ENCODE results near the gene PIP5KL1. TPM values are rescaled to one million over a fixed set of nuclear protein-coding genes. Genes with fewer than 3 reads are reported as not detected.

Gene PIP5KL1
- total and polyA plus RNA-seq, 2 donors (not counting 3 experiments of a cell fraction or from before 2014, with no cell fraction given), result 1.5 to 2.9 TPM

DNA sequence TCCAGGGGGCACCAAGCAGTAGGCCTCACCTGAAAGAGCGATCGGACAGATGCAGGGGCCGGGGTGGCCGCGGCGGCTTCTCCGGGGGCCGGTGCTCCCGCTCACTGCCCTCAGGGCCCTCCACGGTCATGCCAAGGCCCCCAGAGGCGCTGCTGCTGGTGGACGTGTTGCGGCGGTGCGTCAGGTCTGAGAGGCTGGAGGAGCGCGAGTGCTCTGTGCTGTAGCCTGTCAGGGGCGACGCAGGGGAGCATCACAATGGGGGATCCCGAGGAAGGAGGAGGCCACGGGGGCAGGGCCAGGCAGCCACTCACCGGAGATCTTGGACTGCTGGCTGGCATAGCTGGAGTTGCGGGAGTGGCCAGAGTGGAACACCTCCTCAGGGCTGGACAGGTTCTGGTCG is 14.8 kb upstream of the PIP5KL1 start:
- Histone ChIP-seq H3K9me3 (replicated peaks; ENCODE audit: control insufficient read depth, insufficient read depth, low read length) (no peaks in the 10 kb centered on the region), H3K4me2 (ENCODE audit: insufficient read depth, low read length) (no peak overlapping the region), H3K27me3 (ENCODE audit: control insufficient read depth in 2 of 2, insufficient read depth in 2 of 2, low read length in 2 of 2) (no peaks in the 10 kb centered on the region), H4K20me1 (replicated peaks; ENCODE audit: control insufficient read depth, extremely low read depth, insufficient read depth, low read length) (no peaks in the 10 kb centered on the region), H3K36me3 (ENCODE audit: control insufficient read depth in 2 of 2, extremely low read depth in 1 of 2, insufficient read depth in 2 of 2, low read length in 2 of 2) (peaks cover 0 to 5% of the 10 kb centered on the region in 2 experiments), H3K9ac (replicated peaks; ENCODE audit: extremely low read depth, insufficient read depth, low read length) (no peak overlapping the region), H3K79me2 (ENCODE audit: control insufficient read depth, insufficient read depth, low read length) (no peaks in the 10 kb centered on the region), H2AFZ (ENCODE audit: low read depth, low read length) (no peak overlapping the region), H3K4me3 (replicated peaks in 1 of 3; ENCODE audit: insufficient read depth in 1 of 3, low read depth in 1 of 3, low read length in 3 of 3) (no peak overlapping the region), H3K27ac (ENCODE audit: insufficient read depth, low read depth, low read length) (no peak overlapping the region), H3K4me1 (ENCODE audit: control insufficient read depth, extremely low read depth, insufficient read depth, low read length) (no peaks in the 10 kb centered on the region), H3K9me1 (replicated peaks; ENCODE audit: control insufficient read depth, extremely low read depth, insufficient read depth, low read length) (no peaks in the 10 kb centered on the region)
- dilution Hi-C loops (cut with MboI; ENCODE audit: extremely low pct_ligation_motif_present, low sequenced_read_pairs), result no loop called here
- no peak for TF ChIP-seq FOS (IDR thresholded peaks at IDR 0.05; ENCODE audit: borderline replicate concordance, insufficient read depth, low read length)
- no peak for TF ChIP-seq EZH2 (IDR thresholded peaks at IDR 0.05; ENCODE audit: borderline replicate concordance, low read depth, low read length, severe bottlenecking)
- TF ChIP-seq, protein P1, sequence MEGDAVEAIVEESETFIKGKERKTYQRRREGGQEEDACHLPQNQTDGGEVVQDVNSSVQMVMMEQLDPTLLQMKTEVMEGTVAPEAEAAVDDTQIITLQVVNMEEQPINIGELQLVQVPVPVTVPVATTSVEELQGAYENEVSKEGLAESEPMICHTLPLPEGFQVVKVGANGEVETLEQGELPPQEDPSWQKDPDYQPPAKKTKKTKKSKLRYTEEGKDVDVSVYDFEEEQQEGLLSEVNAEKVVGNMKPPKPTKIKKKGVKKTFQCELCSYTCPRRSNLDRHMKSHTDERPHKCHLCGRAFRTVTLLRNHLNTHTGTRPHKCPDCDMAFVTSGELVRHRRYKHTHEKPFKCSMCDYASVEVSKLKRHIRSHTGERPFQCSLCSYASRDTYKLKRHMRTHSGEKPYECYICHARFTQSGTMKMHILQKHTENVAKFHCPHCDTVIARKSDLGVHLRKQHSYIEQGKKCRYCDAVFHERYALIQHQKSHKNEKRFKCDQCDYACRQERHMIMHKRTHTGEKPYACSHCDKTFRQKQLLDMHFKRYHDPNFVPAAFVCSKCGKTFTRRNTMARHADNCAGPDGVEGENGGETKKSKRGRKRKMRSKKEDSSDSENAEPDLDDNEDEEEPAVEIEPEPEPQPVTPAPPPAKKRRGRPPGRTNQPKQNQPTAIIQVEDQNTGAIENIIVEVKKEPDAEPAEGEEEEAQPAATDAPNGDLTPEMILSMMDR (IDR thresholded peaks at IDR 0.05; ENCODE audit: extremely low read depth in 1 of 2, insufficient read depth in 1 of 2, low read depth in 1 of 2, low read length in 2 of 2), result no peak
- TF ChIP-seq POLR2AphosphoS5 (IDR thresholded peaks at IDR 0.05; ENCODE audit: insufficient read depth, low read depth, low read length), result no peak
- no peak for TF ChIP-seq POLR2A (IDR thresholded peaks at IDR 0.05; ENCODE audit: low read depth, low read length)
- TF ChIP-seq, protein P2, sequence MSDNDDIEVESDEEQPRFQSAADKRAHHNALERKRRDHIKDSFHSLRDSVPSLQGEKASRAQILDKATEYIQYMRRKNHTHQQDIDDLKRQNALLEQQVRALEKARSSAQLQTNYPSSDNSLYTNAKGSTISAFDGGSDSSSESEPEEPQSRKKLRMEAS (IDR thresholded peaks at IDR 0.05; ENCODE audit: insufficient read depth, insufficient read length), result no peak
- no peak for TF ChIP-seq GATA2 (IDR thresholded peaks at IDR 0.05; ENCODE audit: insufficient read depth, insufficient read length, low read depth, low read length)
- TF ChIP-seq MYC (IDR thresholded peaks at IDR 0.05; ENCODE audit: low read depth, low read length), result no peak
- TF ChIP-seq JUN (IDR thresholded peaks at IDR 0.05; ENCODE audit: borderline replicate concordance, insufficient read depth, insufficient read length, low read depth), result no peak
- ChIA-PET POLR2A (no interaction called here), CTCF (interaction anchor here (6.1 to 6.5 kb wide), 2 partner anchors 33 to 92 kb away, joined by 71 to 203 read pairs; partner anchors contain the start of gene EEIG1)
- no peak for FAIRE-seq
- intact Hi-C loops (cut with micrococcal nuclease), result no loop called here
- DNase-seq (ENCODE audit: low read depth, low spot score), result no peak
- BruUV-seq (replicated peaks), result no TSS peak

Data from endothelial cell of umbilical vein (primary cell).